ENCODE data around the gene TMEM250. TPM values are rescaled to one million over a fixed set of nuclear protein-coding genes. Genes with fewer than 3 reads are reported as not detected.

TMEM250 gene
- total RNA-seq, 1 experiment from 2014 or later, result 94.4 TPM

DNA sequence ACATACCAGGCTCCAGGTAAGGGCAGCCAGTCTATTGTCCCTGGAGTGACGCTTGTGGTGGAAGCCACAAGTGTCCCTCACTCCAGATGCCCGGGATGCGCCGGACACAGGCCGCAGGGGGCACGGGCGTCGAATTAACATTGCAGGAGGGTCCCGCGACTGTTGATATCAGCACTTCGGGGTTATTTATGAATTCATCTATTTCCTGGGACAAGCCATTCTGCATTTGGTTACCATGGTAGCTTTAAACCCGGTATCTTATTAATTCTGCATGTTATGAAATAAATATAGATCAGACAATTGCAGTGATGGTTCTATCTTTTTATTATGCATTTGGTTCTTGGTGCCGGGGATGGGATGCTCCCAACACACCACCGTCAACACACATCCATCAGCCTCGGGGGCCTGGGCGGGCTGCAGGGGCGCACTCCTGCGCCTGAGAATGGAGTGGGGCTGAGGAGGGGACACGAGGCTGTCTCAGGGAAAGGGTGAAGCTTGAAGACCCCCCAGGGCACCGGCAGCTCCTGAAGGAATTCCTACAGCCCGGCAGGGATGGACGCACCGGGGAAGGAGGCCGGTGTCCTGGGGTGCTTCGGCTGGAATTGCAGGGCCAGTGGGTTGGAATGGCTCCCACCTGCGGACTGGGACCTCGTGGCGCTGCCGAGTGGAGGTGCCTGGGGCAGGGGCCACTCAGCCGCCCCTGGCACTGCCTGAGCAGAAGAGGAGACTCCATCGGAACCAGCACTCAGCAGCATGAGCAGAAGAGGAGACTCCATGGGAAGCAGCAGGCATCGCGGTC lies 17.7 kb upstream of the TMEM250 start:
- DNase-seq (ENCODE audit: low read depth), result no peak
- in situ Hi-C loops (cut with HindIII; ENCODE audit: low pct_unique_long_range_greater_than_20kb, low sequenced_read_pairs), result no loop called here

DNA sequence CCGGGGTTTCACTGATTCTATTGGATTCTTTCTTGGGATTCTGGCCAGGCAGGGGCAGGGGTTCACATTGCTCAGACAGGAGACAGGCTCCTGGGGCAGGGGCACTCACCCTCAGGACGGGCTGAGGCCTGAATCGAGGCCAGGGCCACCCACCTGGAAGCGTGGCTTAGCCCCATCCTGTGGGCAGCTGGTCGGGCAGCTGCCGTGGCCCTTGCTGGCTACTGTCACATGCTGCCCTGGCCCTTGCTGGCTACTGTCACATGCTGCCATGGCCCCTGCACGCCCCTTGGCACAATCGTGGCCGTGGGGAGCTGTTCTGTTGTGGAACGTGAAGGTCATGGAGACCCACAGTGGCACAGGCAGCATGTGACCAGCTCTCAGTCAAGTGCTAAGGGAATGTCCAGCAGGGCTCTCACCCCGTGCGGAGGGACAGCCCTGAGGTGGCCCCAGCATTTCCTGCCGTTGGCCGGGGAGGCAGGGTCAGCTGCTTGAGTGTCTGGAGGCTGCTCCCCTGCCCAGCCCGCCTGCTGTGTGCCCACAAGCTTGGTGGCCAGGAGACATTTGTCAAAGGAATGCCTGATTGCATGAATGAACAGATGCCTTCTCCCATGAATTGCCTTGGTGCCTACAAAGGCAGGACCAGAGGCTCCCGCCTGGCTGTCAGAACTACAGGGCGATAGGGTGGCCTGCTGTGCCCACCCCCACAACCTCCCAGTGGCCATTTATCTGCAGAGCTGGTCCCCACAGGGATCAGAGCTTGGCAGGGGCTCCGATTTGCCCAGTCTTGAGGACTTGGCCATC lies 16.9 kb upstream of the TMEM250 start:
- peak; percentile 12 for DNase-seq (ENCODE audit: low read depth)
- in situ Hi-C loops (cut with HindIII; ENCODE audit: low pct_unique_long_range_greater_than_20kb, low sequenced_read_pairs), result no loop called here

DNA sequence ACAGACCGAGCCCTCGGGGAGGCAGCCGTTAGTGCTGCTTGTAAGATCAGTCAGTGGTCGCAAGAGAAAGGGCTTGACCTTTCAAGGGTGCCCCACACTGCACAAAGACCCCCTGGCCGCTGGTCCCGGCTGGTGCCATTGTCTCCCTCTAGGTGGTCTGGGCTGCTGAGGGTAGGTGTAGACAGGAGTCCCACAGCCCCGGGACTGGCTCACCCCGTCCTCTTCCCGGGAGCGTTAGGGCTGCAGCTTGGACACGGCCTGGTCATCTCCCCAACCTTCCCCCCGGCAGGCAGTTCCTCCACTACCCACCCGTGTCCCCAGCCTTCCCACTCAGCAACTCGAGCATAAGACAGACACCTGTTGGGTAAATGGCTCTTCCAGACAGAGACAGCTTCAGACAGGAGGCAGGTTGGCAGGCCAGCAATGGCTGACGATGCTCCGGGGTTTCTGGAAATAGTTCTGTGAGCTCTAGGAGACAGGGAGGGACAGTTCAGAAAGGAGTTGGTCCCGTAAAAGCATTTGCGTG lies 15.3 kb upstream of the TMEM250 start:
- in situ Hi-C loops (cut with HindIII; ENCODE audit: low pct_unique_long_range_greater_than_20kb, low sequenced_read_pairs), result no loop called here
- no peak for DNase-seq (ENCODE audit: low read depth)

DNA sequence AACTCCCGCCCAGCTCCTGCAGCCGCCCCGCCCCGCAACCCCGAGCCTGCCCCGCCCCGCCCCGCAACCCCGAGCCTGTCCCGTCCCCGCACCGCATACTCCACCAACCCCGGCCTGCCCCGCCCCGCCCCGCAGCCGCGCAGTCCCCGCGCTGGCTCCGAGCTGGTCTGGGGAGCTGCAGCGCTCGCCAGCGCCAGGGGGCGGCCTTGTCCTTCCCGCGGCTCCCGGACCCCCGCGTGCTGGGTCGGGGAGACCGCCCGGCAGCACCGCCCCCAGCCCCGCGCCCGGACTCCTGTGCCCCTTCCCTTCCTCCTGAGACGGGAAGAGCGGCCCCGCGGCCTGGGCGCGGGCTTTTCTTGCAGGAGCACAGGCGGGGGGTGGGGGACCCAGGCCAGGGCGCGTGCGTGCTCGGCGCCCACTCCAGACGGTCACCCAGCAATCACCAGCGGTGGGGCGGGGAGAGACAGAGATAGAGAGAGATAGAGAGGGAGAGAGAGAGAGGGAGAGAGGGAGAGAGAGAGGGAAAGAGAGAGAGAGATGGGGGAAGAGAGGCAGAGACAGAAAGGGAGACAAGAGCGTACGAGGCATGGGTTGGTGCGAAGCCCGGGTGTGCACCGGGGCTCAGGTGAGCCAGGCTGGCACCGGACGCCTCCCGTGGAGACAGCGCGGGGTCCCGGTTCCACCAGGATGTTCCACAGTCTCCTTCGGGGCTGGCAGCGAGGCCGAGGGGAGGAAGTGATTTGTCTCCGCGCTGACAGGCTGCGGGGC lies 14.7 kb upstream of the TMEM250 start:
- in situ Hi-C loops (cut with HindIII; ENCODE audit: low pct_unique_long_range_greater_than_20kb, low sequenced_read_pairs), result no loop called here
- DNase-seq (ENCODE audit: low read depth), result no peak

DNA sequence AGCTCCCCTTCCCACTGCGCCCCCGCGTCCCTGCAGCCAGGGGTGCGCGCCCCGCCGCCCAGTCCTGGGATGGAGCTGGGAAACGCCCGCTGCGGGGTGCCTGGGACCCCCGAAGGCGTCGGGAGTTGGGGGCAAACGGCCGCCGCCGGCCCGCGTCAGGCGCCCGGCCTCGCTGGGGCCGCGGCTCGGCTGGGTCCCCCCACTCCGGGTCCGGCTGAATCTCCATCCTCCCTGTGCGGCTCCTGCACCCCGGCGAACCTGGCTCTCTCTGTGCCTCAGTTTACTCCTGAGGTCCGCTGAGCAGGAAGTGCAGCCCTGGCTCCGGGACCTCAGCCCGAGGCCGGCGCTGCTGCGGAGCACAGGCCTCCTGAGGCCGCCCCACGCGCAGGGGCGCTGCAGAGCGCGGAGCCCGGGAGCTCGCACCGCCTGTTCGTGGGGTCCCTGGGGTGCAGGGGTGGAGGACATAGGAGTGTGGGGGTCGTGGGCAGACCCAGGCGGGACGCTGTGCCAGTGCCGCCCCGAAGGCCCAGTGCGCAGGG lies 13.9 kb upstream of the TMEM250 start:
- no peak for DNase-seq (ENCODE audit: low read depth)

DNA sequence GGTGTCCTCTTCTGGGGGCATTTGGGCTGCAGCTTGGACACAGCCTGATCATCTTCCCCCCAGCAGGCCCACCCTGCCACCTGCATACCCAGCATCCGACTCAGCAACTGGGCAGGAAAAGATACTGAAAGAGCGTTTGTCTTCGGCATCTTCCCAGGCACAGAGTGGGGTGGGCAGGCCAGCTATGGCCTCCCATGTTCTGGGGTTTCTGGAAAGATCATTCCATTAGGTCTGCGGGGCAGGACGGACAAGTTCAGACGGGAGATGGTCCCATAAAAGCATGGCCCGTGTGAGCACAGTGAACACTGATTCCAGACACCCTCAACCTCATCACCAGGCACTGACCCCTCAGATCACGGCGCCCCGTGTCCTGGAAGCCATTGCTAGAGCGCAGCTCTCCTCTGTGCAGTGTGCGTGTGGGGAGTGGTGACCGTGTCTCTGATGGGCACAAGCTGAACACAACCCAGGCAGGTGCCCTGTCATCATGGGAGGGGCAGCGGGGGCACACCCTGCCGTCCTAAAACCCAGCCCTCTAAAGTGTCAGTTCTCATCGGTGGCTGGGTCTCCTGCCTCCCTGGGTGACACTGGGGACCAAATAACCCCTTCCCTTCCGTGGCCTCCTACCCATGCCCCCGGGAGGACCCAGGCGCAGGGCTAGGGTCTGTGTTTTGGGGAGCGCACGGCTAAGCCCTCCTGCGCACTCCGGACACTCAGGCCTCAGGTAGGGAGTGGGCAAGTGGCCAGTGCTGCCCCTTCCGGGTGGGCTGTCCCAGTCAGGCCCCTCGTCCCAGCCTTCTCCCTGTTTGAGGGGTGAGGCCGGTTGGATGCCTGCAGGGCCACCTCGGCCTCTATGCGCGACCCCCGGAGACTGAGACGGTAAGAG lies 13.2 kb upstream of the TMEM250 start:
- DNase-seq (ENCODE audit: low read depth), result no peak
- in situ Hi-C loops (cut with HindIII; ENCODE audit: low pct_unique_long_range_greater_than_20kb, low sequenced_read_pairs), result no loop called here

More for the DNA sequence above, 13.9 kb upstream of the TMEM250 start:
- in situ Hi-C loops (cut with HindIII; ENCODE audit: low pct_unique_long_range_greater_than_20kb, low sequenced_read_pairs), result no loop called here

DNA sequence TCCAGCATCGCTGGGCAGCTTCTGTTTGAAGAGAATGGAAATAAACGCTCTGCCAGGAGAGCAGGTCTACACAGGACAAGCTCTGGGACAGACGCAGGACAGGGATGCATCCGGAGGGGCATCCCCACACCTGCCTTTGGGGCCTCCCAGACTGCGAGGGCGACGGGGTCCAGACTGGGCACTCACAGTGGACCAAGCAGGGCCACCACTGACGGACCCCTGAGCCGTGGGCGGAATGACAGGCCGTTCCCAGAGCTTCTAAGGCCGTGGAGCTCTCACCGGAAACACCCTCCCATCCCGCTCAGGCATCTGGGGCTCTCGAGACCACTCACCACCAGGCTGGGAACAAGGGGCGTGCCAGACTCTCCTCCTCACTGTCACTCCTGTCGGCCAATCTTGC lies 10.5 kb upstream of the TMEM250 start:
- DNase-seq (ENCODE audit: low read depth), result no peak
- in situ Hi-C loops (cut with HindIII; ENCODE audit: low pct_unique_long_range_greater_than_20kb, low sequenced_read_pairs), result no loop called here

DNA sequence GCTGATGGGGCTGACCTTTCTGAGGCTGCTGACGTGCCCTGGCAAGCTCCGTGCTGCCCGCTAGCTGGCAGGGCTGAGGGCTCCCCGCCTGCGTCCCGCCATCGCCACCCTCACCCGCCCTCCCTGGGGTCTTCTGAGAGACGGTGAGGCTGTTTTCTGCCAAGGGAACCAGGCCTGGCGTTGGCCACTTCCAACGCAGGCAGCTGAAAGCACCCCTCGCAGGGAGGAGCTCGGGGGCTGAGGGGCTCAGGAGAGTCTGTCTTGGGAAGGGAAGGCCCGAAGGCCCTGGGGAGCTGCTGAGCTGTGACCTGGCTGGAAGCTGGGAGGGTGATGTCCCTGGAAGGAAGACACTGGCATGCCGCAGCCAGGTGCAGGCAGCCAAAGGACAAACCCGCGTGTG lies 9.8 kb upstream of the TMEM250 start:
- in situ Hi-C loops (cut with HindIII; ENCODE audit: low pct_unique_long_range_greater_than_20kb, low sequenced_read_pairs), result no loop called here
- no peak for DNase-seq (ENCODE audit: low read depth)

DNA sequence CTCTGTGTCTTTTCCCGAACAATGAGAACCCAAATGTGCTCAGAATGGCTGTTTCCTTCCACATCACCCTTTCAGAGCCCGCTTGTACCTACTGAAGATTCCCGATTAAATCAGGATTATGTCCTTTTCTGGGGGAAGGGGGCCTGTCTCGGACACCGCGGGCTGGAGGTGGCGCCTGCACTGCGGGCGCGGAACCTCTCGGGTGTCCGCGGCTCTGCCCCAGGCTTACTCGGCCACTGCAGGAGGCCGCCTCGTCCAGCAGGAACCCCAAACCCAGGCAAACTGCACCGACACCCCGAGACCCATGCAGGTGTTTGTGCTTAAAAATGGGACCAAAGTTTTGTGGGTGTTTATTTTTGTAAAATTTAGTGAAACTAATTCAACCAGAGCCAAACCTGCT lies 8.6 kb upstream of the TMEM250 start:
- in situ Hi-C loops (cut with HindIII; ENCODE audit: low pct_unique_long_range_greater_than_20kb, low sequenced_read_pairs), result no loop called here
- DNase-seq (ENCODE audit: low read depth), result no peak

DNA sequence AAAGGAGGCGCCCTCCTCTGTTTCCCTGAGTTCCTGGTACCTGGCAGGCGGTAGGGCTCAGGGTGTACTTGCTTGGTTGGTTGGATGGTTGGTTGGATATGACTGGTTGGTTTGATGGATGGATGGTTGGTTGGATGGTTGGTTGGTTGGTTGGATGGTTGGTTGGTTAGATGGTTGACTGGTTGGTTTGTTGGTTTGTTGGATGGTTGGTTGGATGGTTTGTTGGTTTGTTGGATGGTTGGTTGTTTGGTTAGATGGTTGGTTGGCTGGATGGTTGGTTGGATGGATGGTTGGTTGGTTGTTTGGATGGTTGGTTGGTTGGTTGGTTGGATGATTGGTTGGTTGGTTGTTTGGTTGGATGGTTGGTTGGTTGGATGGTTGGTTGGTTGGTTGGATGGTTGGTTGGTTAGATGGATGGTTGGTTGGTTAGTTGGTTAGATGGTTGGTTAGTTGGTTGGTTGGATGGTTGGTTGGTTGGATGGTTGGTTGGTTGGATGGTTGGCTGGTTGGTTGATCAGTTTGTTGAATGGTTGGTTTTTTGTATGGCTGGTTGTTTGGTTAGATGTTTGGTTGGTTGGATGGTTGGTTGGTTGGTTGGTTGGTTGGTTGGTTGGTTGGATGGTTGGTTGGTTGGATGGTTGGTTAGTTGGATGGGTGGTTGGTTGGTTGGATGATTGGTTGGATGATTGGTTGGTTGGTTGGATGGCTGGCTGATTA lies 6.5 kb upstream of the TMEM250 start:
- no peak for DNase-seq (ENCODE audit: low read depth)
- in situ Hi-C loops (cut with HindIII; ENCODE audit: low pct_unique_long_range_greater_than_20kb, low sequenced_read_pairs), result no loop called here

DNA sequence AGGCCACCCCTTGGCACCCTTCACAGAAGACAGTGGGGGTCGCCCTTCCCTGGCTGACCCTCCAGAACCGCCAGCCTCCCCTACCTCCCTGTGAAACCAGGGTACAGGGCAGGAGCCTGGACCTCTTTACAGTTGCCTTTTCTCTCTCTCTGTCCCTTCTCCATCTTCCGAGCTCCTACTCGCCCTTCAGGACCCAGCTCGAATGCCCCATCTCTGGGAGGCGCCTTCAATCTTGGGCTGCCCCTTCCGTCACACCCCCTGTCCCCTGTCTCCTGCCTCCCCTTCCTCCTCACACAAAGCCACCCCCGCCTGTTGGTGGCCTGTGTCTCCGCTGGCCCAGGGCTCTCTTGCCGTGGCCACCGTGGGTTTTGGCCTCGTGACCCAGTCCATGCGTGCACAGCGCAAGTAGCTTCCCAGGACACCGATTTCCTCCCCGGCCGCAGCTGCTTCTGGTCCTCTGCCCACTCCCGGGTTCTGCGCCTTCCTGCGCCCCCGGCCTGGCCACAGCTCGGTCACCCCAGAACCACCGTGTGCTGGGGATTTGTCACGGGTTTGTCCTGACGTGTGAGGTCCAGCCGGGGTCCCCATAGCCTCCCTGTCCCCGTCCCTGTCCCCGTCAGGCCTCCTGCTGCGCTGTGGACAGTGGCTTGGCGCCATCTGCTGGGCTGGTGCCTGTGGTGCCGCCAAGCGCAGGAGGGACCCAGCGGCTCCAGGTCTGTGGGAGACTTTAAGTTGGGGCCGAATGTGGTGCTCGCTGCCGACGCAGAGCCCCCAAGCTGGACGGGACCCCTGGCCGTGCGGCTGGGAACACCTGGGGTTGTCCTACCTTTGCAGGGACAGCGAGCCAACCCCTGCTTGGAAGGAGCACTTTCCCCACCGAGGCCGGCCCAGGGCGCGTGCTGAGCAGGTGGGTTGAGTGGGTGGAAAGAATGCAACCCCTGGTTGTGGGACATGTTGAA lies 4.0 kb upstream of the TMEM250 start:
- in situ Hi-C loops (cut with HindIII; ENCODE audit: low pct_unique_long_range_greater_than_20kb, low sequenced_read_pairs), result no loop called here

DNA sequence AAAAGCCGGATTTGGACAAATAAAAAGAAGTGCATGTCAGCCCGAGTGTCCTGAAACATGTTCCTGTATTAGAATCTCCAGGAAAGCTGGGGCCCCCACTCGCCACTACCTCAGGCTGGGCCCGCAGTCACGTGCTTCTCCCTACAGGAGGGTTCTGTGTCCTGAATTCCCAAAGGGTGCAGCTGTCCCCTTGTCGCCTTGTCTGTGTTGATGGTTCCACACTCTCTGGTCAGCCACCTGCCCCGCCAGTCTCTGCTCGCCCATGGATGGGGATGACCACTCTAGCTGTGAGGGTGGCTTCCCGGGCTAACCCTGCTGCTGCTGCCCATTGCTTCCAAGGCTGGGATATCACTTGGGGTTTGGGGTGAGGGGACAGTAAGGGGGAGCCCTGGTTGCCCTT lies 3.1 kb upstream of the TMEM250 start:
- no peak for DNase-seq (ENCODE audit: low read depth)
- in situ Hi-C loops (cut with HindIII; ENCODE audit: low pct_unique_long_range_greater_than_20kb, low sequenced_read_pairs), result no loop called here

More for the DNA sequence above, 4.0 kb upstream of the TMEM250 start:
- DNase-seq (ENCODE audit: low read depth), result peak; percentile 37

DNA sequence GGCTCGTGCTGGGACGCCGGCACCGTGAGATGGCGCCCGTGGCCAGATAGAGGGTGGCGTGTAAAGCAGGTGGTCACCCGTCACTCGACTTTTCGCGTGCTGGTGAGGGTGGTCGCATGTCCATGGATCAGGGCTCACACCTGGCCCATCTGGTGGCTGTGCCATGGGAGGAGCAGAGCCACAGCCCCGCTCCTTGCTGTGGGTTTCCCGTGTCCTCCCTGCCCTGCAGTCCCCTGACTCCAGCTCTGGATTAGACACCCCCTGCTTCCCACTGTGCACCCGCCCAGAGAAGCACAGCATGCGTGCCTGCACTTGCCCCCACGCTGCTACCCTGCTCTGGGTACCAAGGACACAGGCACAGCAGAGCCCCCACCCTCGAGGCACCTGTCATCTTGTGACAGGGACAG lies 1.8 kb upstream of the TMEM250 start:
- no peak for DNase-seq (ENCODE audit: low read depth)
- in situ Hi-C loops (cut with HindIII; ENCODE audit: low pct_unique_long_range_greater_than_20kb, low sequenced_read_pairs), result no loop called here

DNA sequence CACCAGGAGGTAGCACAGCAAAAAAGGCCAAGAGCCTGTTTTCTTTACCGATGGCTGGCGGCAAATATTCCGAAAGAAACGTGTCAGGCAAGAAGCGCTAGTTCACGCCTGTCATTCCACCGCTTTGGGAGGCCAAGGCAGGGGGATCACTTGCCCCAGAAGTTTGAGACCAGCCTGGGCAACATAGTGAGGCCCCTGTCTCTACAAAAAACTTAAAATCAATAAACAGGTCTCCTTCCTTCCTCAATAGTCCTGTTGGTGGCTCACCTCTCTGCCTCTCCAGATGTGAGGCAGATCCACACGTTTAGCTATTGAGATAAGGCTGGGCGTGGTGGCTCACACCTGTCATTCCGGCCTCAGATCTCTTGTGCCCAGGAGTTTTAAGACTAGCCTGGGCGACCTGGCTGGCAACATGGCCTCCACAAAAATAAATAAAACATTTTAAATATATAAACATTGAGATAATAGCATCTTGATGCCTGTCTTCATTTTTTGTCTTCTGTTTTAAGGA lies 1.3 kb upstream of the TMEM250 start:
- in situ Hi-C loops (cut with HindIII; ENCODE audit: low pct_unique_long_range_greater_than_20kb, low sequenced_read_pairs), result no loop called here
- DNase-seq (ENCODE audit: low read depth), result no peak

DNA sequence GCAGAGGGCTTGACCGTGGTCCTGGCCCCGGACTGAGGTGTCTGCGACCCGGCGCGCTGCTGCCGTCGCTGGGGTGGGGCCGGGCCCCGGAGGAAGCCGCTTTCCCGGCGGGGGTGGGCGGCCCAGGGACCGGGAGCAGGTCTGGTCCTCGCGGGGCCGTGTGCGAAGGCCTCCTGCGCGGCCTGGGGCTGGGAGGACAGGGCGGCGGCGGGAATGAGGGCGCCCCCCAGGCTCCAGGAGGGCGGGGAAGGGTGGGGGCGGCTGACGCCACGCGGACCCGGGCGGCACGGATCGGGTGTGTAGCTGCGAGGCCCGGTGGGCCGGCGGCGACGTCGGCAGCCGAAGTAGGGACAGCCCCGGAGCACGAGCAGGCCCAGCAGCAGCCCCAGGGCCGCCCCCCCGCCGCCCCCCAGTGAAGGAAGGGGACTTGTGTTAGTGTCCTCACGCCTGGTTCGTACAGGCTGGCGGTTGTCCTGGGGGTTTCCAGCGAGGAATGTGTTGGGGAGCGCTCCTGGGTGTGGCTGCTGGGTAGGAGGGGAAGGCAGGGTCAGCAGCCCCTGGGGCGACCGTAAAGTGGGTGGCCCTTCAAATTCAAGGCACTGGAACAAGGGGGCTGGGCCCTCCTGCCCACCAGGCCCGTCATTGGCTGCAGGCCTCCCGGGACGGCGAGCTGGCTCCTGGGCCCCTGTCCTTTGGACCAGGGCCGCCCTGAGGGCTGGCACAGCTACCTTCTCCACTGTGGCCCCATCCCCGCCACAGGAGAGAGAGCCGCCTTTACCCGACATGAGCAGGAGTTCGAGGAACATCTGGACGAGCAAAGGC lies 597 bp upstream of the TMEM250 start:
- DNase-seq (ENCODE audit: low read depth), result peak; percentile 82
- in situ Hi-C loops (cut with HindIII; ENCODE audit: low pct_unique_long_range_greater_than_20kb, low sequenced_read_pairs), result no loop called here
